K562 (cell line): ENCODE data around the gene DENND10. TPM values are rescaled to one million over a fixed set of nuclear protein-coding genes. Genes with fewer than 3 reads are reported as not detected.

Experiments
- CREB1 ChIP-seq, 2 experiments: sonication (generic) in 1 of 2; formaldehyde crosslinking in 1 of 2; IDR thresholded peaks; 2 replicates each; pipeline versions ENCODE4 v1.6.1 to v1.8.0; 2012 to 2022; ENCODE audit warnings: inconsistent platforms in 1 of 2, mild to moderate bottlenecking in 1 of 2, missing genetic modification reagents in 1 of 2, moderate library complexity in 1 of 2
- CREM ChIP-seq: IDR thresholded peaks from 2 replicates; pipeline ENCODE4 v1.6.1; 2014; ENCODE audit warnings: antibody characterized with exemption, low read depth
- ETV5 ChIP-seq: sonication (generic); formaldehyde crosslinking; IDR thresholded peaks from 2 replicates; pipeline ENCODE4 v1.4.0; 2020; ENCODE audit warnings: low read depth, mild to moderate bottlenecking, missing genetic modification reagents
- GATA2 ChIP-seq: sonication (generic); formaldehyde crosslinking; IDR thresholded peaks from 2 replicates; pipeline ENCODE4 v1.4.0; 2020; ENCODE audit warnings: mild to moderate bottlenecking, missing genetic modification reagents
- GTF3C2 ChIP-seq: IDR thresholded peaks from 3 replicates; pipeline ENCODE4 v1.6.1; 2011; ENCODE audit warnings: borderline replicate concordance, mild to moderate bottlenecking, moderate library complexity; ENCODE audit not compliant: insufficient read length; ENCODE audit errors: extremely low read depth
- HLTF ChIP-seq: fragments of 450-650 bp; IDR thresholded peaks from 2 replicates; pipeline ENCODE4 v1.6.1; 2016
- LEF1 ChIP-seq: fragments of 450-650 bp; IDR thresholded peaks from 2 replicates; pipeline ENCODE4 v1.6.1; 2016; ENCODE audit warnings: mild to moderate bottlenecking
- MAX ChIP-seq: sonication (generic); formaldehyde crosslinking; IDR thresholded peaks from 2 replicates; pipeline ENCODE4 v1.9.0; 2022; ENCODE audit warnings: mild to moderate bottlenecking, missing genetic modification reagents
- MXD1 ChIP-seq: fragments of 250-450 bp; sonication (Bioruptor Pico); IDR thresholded peaks from 2 replicates; pipeline ENCODE4 v1.8.0; 2021; ENCODE audit warnings: borderline replicate concordance, mild to moderate bottlenecking, moderate library complexity; ENCODE audit not compliant: poor library complexity, severe bottlenecking
- NCOR1 ChIP-seq: fragments of 450-650 bp; IDR thresholded peaks from 2 replicates; pipeline ENCODE4 v1.6.1; 2016; ENCODE audit warnings: mild to moderate bottlenecking, moderate library complexity
- NEUROD1 ChIP-seq: fragments of 150-350 bp; IDR thresholded peaks from 2 replicates; pipeline ENCODE4 v1.6.1; 2014; ENCODE audit warnings: borderline replicate concordance, low read length, low read depth; ENCODE audit not compliant: partially characterized antibody
- NFIC ChIP-seq: fragments of 450-650 bp; IDR thresholded peaks from 2 replicates; pipeline ENCODE4 v1.6.1; 2017; ENCODE audit warnings: mild to moderate bottlenecking, inconsistent platforms
- POLR2AphosphoS2 ChIP-seq: IDR thresholded peaks from 2 replicates; pipeline ENCODE4 v1.6.1; 2012; ENCODE audit warnings: low read length, improper control_type of control experiment
- REST ChIP-seq, 2 experiments: fragments of 450-650 bp; formaldehyde crosslinking in 1 of 2; IDR thresholded peaks; 2 replicates each; pipeline versions ENCODE4 v1.4.0 to v1.6.1; 2014 to 2020; ENCODE audit warnings: mild to moderate bottlenecking in 2 of 2, borderline replicate concordance in 1 of 2, low read depth in 1 of 2
- TAF9B ChIP-seq: fragments of 450-650 bp; IDR thresholded peaks from 2 replicates; pipeline ENCODE4 v1.6.1; 2018; ENCODE audit warnings: mild to moderate bottlenecking; ENCODE audit not compliant: partially characterized antibody
- polyA plus RNA-seq, 8 experiments: library from polyadenylated mRNA; depleted of rRNA in 4 of 8; stranded (reverse) in 5 of 8; unstranded in 3 of 8; fragments of >200 nt; fragmentation: Nextera tagmentation in 2 of 8; fragmentation: Illumina TruSeq in 1 of 8; extraction: Ambion mirVana in 2 of 8; extraction: Trizol in 1 of 8; gene quantifications; 2 replicates each; pipeline versions ENCODE4 v1.2.1 to v1.2.3, GENCODE V29; 2011 to 2014; ENCODE audit warnings: inconsistent platforms in 1 of 8, missing spikeins in 1 of 8
- total RNA-seq, 7 experiments: library from RNA; depleted of rRNA in 6 of 7; stranded (reverse); fragments of >200 nt in 6 of 7; fragmentation: Illumina TruSeq in 2 of 7; extraction: Trizol in 2 of 7; gene quantifications; 2 replicates each; pipeline versions ENCODE4 v1.2.1 to v1.2.3, GENCODE V29; 2011 to 2021; ENCODE audit warnings: low replicate concordance in 1 of 7

DENND10 gene
- total and polyA plus RNA-seq, 9 of the 15 experiments (the other 6 are each of a cell fraction or from before 2014, with no cell fraction given) = 9.4 to 20.0 (median 12.5) TPM

GRCh38 chr10:119161680-119162451 is 58.0 kb downstream of the DENND10 start (continued):
- TF ChIP-seq GTF3C2 (no peak), POLR2AphosphoS2 (no peak), TAF9B (peak; percentile 51), CREM (peak; percentile 87), ETV5 (no peak), HLTF (no peak), REST (IDR thresholded peaks at IDR 0.05; ENCODE audit: borderline replicate concordance) (peak; percentile 23; the same call in 1 of the 2 replicates), REST (CRISPR knock-in tag; IDR thresholded peaks at IDR 0.05; ENCODE audit: low read depth) (no peak), NCOR1 (peak; percentile 6; the same call in 1 of the 2 replicates), NEUROD1 (peak; percentile 35), MAX (no peak), GATA2 (0 out of 2 replicates have a peak, but pooled peaks have one; percentile 32), CREB1 (IDR thresholded peaks at IDR 0.05) (peak; percentile 67), CREB1 (CRISPR knock-in tag; IDR thresholded peaks at IDR 0.05) (peak; percentile 66), LEF1 (peak; percentile 31; the same call in 1 of the 2 replicates), NFIC (peak; percentile 59), MXD1 (CRISPR knock-in tag) (no peak)
